Ramos (cell line): ENCODE data around the gene DHX9.

ENCODE experiments used
- in situ Hi-C: fragments of 300-500 bp; cut with MboI; formaldehyde crosslinking; loops from one replicate; pipeline ENCODE4 v1.14.3; 2022; ENCODE audit warnings: low sequenced_read_pairs; ENCODE audit not compliant: unreplicated experiment

Gene DHX9

DNA sequence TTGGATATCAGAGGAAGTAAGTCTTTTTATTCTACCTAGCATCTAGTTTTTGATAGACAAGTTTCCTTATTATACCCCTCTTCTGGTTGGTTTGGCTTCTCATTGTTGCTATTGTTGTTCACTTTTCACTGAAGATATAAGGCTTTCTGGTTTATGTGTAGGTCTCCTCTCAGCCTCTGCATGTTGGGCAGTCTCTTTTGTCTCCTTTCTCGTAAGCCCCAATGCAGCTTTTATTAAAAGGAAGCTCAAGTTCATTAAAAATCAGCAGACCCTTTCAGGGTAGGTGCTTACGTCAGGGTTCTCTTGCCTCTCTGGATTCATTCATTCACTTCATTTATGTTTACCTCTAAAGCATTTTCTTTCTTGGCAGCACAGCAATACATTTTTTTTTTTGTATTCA is 4.8 kb upstream of the DHX9 start:
- in situ Hi-C loops, result no loop called here

DNA sequence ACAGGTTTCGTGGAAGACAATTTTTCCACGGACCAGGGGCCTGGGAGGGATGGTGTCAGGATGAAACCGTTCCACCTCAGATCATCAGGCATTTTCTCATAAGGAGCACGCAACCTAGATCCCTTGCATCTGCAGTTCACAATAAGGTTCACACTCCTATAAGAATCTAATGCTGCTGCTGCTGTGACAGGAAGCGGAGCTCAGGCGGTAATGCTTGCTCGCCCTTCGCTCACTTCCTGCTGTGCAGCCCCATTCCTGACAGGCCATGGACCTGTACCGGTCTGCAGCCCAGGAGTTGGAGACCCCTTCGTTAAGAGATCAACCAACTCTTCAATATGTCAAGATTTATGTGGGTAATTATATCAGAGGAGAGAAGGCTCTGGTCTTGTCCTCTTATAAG is 3.3 kb upstream of the DHX9 start:
- in situ Hi-C loops, result no loop called here

DNA sequence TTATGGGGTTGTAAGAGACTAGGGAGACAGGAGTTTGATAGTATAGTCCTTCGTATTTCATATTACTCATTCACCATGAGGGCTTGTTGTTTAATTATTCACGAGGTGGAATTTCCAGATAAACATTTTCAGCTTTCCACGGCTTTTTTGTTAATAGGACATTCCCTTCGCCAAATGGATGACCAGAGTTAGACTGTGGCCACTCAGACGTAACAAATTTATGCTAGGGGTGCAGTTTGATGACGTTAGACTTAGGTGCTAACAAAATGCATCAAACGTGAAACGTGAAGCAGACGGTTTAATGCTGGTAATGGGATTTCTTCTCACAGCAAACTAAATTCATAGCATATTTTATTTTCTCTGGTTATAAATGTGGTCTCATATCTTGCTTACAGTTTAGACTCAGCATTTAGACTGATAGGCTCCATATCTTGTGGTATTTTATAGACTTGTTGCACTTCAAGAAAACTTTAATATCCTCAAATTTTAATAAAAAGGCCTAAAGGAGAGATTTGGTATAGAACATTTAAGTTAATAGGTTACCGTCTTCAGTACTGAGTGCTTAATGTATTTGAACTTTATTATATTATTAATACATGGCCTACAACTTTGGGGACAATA is 2.3 kb downstream of the DHX9 start:
- in situ Hi-C loops, result no loop called here

DNA sequence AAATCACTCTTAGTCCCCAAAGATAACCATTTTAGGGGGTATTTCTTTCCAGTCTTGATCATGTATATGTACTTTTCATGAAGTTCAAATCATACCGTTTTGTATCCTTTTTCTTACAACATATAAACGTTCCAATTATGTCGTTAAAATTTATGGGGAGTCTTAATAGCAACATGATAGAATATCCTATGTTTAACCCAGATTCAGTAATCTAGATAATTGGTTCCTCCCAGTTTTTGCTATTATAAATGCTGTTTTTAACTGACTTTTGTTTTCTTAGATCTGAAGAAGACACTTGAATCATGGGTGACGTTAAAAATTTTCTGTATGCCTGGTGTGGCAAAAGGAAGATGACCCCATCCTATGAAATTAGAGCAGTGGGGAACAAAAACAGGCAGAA is 3.1 kb downstream of the DHX9 start:
- in situ Hi-C loops, result no loop called here

DNA sequence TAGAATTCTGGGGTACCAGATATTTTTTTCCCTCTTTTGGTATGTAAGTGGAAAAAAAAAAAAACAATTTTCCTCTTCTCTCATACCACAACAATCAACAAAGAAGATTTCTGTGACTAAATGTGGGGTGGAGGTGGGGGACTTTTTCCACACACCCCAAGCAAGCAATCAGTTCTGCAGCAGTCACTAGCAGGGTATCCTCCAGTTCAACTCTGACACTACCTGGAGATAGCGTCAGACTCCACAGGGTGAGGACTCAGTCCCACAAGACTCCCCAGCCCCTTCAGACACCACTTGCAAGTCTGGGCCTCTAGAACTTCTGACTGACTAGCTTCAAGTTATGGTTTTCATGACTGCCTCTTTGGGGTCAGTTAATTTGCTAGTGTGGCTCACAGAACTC is 6.2 kb downstream of the DHX9 start:
- in situ Hi-C loops, result no loop called here

DNA sequence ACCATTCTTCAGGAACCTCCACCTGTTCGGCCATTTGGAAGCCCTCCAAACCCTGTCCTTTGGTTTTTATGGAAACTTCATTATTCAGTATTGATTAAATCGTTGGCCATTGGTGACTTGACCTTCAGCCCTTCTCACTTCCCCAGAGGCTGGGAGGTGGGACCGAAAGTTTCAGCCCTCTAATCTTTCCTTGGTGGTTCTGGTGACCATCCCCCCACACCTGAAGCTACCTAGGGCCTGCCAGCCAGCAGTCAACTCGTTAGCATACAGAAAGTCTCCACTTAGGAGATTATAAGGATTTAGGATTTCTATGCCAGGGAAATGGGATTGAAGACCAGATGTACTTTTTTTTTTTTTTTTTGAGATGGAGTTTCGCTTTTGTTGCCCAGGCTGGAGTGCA is 6.7 kb downstream of the DHX9 start:
- in situ Hi-C loops, result no loop called here

DNA sequence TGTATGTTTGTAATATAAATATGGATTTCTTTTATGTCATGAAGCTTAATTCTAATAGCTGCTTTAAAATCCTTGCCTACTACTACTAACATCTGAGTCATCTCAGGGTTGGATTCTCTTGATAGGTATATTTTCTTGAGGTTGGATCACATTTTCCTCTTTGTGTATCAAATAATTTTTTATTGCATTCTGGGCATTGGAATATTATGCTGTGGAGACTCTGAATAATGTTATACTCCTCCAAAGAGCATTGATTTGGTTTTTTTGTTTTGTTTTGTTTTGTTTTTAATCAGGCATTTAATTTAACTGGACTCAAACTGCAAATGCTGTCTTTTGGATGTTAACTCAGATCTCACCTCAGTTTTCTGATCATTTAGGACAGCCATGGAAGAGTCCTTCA is 8.0 kb downstream of the DHX9 start:
- in situ Hi-C loops, result no loop called here

DNA sequence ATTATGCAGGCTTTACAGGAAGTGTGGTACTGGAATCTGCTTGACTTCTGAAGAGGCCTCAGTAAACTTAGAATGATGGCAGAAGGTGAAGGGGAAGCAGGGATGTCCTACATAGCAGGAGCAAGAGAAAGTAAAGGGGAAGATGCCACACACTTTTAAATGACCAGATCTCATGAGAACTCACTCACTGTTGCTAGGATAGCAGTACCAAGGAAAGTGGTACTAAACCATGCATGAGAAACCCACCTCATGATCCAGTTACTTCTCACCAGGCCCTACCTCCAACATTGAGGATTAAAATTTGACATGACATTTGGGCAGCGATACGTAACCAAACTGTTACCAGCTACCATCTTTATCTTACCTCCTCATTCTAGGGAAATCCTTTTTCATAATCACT is 9.6 kb downstream of the DHX9 start:
- in situ Hi-C loops, result no loop called here

DNA sequence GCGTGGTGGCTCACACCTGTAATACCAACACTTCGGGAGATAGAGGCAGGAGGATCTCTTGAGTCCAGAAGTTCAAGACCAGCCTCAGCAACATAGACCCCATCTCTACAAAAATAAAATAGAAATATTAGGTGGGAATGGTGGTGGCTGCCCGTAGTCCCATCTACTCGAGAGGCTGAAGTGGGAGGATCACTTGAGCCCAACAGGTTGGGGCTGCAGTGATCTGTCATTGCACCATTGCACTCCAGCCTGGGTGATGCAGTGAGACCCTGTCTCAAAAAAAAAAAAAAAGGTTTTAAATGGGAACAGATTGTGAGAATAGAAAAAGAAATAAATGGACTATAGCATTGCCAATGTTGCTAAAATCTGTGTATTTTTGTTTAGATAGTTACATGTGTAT is 11.2 kb downstream of the DHX9 start:
- in situ Hi-C loops, result loop anchor here (5.0 kb wide), 1 partner anchor 37 kb away; no protein-coding TSS in a partner anchor

DNA sequence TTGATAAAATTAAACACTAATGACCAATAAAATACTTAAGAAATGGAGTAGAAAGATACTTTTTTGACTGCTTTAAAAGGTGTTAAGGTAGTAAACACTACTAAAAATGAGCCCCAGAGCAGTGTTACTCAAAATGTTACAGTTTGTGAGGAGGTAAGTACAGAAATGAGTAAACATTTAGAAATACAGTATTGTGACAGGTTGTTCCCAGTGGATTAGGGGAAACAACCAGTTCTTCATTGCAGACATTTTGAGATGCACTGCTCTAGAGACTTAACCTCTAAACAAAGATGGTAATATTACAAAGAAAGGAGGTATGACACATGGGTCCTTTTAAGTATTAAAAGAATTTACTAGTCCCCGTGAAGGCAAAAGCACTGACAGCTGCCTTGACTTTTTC is 12.7 kb downstream of the DHX9 start:
- in situ Hi-C loops, result loop anchor here (5.0 kb wide), 1 partner anchor 35 kb away; no protein-coding TSS in a partner anchor

DNA sequence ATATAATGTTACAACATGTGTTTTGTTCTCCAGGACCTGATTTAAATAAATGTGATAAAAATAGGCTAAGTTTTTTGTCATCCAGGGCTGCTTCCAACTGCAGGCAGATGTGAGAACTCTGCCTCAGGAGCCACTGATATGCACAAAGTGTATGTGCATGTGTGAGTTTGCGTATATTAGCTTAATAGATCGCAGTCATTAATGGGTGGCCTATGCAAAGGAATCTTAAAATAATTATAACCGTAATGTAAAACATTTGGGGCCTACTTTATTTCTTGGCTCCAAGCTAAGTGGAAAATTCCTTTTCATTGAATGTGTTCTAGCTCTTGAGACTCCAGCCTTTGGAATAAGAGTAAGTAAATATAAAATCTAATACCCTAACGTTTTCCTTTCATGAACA is 16.8 kb downstream of the DHX9 start:
- in situ Hi-C loops, result no loop called here

DNA sequence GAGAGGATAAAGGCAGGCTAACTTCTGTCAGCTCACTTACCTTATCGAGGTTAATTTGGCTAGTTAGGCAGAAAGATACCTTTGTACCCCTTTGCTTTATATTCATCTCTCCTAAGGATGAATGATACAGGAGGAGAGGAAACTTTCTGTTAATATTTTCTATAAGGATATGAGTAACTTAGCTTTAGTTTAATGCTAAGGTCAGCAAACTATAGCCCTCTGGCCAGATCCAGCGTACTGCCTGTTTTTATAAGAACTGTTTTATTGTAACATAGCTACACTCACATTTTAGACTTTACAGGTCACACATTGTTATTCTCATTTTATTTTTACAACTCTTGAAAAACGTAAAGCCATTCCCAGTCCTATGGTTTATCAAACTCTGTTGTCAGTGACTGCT is 18.1 kb downstream of the DHX9 start:
- in situ Hi-C loops, result no loop called here

DNA sequence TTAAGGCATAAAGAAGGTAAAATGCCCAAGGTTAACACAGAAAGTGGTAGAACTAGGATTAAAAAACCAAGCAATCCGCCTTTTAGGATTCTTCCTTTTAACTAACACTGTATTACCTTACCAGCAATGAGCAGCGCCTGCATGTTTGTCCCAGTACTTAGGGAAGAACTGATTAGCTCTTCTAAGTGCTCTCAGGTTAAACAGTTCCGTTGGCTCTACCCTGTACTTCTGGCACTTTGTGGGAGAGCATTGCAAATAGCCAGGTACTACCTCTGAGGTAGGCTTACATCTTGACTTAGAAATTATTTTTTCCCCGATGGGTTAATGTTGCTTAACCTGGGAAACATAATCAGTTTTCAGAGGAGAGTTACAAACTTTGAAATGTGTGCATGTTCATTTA is 21.5 kb downstream of the DHX9 start:
- in situ Hi-C loops, result no loop called here

DNA sequence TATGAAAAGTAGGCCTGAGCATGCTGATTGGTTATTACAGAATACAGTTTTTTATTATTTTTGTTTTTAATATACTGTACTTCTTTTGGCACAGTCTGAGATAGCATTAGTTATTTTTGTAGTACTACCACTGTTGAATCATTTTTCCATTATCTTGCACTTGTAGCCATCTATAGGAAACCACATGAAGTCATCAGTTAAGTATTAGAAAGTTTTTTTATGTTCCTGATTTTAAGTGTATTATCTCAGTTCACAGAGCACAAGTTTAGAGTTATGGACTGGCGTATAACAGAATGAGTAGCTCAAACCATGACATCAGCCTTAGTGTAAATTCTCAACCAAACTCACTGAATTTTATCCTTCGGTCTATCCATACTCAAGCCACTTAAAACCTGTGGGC is 22.8 kb downstream of the DHX9 start:
- in situ Hi-C loops, result no loop called here

DNA sequence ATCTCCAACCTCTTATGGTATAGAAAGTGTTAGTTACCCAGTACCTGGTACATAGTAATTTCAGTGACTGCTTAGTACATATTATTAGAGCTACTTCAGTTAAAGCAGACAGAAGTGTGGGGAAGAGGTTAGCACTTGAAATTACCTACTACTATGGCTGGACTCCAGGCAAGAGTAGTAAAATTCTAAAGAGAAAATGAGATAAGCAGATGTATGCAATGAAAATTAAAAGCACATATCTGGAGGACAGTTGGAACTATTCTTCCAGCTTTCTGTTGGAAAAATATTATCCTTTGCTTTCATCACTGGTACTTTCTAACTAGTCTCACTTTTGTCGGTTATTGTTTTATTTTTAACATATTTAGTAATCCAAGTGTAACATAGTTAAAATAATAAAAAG is 23.7 kb downstream of the DHX9 start:
- in situ Hi-C loops, result no loop called here

DNA sequence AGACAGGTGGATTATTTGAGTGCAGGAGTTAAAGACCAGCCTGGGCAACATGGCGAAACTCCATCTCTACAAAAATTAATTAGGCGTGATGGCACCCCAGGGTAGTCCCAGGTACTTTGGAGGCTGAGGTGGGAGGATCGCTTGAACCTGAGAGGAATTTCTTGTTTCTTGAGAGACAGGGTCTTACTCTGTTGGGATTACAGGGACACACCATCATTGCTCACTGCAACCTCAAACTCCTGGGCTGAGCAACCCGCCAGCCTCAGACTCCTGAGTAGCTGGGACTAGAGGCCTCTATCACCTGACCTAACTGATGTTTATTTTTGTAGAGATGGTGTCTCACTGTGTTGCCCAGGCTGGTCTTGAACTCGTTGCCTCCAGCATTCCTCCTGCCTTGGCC is 24.8 kb downstream of the DHX9 start:
- in situ Hi-C loops, result no loop called here

DNA sequence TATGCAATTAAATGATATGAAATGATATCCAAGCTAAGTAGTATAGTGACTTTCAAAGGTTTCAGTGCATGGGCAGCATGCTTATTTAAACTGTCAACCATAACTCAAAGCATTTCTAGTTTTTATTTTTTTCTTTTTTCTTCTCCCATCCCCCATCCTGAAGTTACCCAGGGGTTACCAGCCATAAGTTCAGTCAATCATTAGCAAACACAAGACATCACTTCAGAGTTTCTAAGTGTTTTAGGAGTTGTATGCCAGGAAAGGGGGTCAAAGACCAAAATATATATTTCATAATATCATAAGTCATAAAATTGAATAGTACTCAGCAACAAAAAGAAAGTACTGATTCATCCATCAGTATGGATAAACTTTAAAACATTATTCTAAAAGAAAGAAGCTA is 28.7 kb downstream of the DHX9 start:
- in situ Hi-C loops, result no loop called here

DNA sequence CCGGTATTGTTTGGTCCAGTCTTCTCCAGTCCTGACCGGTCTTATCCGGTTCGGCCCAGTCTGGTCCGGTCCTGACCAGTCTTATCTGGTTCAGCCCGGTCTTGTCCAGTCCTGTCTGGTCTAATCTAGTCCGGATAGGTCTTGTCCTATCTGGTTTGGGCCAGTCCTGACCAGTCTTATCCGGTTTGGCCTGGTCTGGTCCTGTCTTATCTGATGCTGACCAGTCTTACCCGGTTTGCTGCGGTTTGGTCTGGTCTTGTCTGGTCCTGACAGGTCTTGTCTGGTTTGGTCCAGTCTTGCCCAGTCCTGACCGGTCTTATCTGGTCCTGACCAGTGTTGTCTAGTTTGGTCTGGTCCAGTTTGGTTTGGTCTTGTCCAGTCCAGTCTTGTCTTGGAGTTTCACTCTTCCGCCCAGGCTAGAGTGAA is 30.1 kb downstream of the DHX9 start:
- in situ Hi-C loops, result no loop called here

DNA sequence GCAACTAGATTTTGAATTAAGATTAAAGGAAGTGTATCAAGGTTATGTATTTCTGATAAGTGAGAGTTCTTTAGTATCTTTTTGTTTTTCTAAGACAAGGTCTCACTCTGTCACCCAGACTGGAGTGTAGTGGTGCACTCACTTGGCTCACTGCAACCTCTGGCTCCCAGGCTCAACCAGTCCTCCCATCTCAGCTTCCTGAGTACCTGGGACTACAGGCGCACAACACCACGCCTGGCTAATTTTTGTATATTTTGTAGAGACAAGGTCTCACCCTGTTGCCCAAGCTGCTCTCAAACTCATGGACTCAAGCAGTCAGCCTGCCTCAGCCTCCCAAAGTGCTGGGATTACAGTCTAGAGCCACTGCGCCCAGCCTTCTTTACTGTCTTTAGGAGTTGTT is 33.7 kb downstream of the DHX9 start:
- in situ Hi-C loops, result no loop called here

DNA sequence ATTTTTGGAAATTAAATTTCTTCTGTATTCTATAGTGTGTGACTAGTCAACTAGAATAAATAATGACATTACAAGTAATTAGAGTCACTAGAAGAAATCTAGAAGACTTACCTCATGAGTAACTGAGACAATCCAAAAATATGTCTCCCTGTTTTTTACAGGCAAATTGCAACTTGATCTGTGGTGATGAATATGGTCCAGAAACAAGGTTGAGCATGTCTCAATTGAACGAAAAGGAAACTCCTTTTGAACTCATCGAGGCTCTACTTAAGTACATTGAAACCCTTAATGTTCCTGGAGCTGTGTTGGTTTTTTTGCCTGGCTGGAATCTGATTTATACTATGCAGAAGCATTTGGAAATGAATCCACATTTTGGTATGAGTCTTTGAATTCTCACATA is 36.7 kb downstream of the DHX9 start:
- in situ Hi-C loops, result no loop called here

DNA sequence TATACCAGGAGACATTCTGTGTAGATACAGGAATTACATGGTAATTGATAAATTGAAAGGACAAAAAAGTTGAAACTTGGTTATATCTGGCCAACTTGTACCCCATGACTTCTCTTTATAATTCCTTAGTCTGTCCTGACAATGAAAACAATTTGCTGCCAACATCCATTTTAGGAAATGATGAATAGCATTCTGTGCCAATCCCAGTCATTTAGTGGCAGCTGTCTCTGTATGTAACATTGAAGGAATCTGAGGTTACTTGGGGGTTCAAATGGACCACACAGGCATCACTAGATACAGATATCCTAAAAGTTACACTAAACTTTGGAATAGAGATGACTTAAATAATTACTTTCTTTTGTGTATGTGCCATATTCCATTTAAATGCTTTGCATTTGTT is 38.2 kb downstream of the DHX9 start:
- in situ Hi-C loops, result no loop called here

DNA sequence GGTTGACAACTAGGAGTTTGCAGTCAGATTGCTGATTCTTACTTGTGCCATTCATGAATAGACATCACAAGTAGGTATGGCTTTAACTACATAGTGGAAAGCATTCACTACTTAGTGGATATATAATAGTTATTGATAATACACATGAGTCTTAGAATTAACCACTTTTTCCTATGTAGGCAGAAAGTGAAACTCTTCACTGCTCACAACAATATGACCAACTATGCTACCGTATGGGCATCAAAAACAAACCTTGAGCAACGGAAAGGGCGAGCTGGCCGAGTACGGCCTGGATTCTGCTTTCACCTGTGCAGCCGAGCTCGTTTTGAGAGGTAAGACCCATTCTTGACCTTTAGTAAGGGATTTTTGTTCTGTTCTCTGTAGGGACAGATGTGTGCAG is 38.7 kb downstream of the DHX9 start:
- in situ Hi-C loops, result no loop called here

DNA sequence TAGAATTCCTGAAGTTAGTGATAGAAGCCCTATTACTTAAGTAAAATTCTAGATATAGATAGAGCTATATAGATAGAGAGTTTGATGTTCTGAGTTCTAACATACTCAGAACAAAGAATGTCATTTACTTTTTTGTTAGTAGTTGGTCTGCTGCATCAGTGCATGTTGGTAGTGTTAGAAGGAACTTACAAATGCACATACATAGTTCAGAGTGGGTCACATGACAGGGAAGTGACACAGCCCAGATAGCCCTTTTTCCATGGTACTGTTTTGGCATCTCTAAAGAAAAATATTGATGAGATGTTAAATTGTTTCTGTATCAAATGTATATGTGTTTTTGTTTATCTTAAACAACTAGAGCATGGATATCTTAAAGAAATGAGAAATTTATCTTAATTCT is 45.7 kb downstream of the DHX9 start:
- in situ Hi-C loops, result loop anchor here (5.0 kb wide), 1 partner anchor 33 kb away; no protein-coding TSS in a partner anchor
